KMS-11 (cell line): ENCODE measurements around the gene SDK1.

Source experiments
- H2AFZ ChIP-seq: fragments of 200-600 bp; sonication (generic); 2 replicates; pipeline ENCODE4 v1.6.1; 2016; ENCODE audit warnings: antibody characterized with exemption, mixed run types, low read depth
- H3K27ac ChIP-seq: fragments of 200-600 bp; sonication (generic); 2 replicates; pipeline ENCODE4 v1.6.1; 2016; ENCODE audit warnings: mild to moderate bottlenecking, mixed run types
- H3K27me3 ChIP-seq: fragments of 200-600 bp; sonication (generic); 2 replicates; pipeline ENCODE4 v1.6.1; 2017; ENCODE audit warnings: mild to moderate bottlenecking, low read depth, mixed run types, moderate library complexity; ENCODE audit not compliant: insufficient read depth
- H3K36me3 ChIP-seq: fragments of 200-600 bp; sonication (generic); 2 replicates; pipeline ENCODE4 v1.6.1; 2017; ENCODE audit warnings: mild to moderate bottlenecking, mixed run types; ENCODE audit not compliant: insufficient read depth
- H3K4me1 ChIP-seq: fragments of 200-600 bp; sonication (generic); 2 replicates; pipeline ENCODE4 v1.6.1; 2016; ENCODE audit warnings: mild to moderate bottlenecking, low read depth, mixed run types; ENCODE audit not compliant: poor library complexity, severe bottlenecking
- H3K4me2 ChIP-seq: fragments of 200-600 bp; sonication (generic); 2 replicates; pipeline ENCODE4 v1.7.0; 2016; ENCODE audit warnings: mild to moderate bottlenecking, mixed run types
- H3K4me3 ChIP-seq: fragments of 200-600 bp; sonication (generic); IDR thresholded peaks from 2 replicates; pipeline ENCODE4 v1.6.1; 2017; ENCODE audit warnings: low read depth, low read length, mixed read lengths; ENCODE audit not compliant: insufficient read depth
- H3K79me2 ChIP-seq: fragments of 200-600 bp; sonication (generic); 2 replicates; pipeline ENCODE4 v1.6.1; 2016; ENCODE audit warnings: low read depth, mixed run types; ENCODE audit not compliant: insufficient read depth
- H3K9ac ChIP-seq: fragments of 200-600 bp; sonication (generic); 2 replicates; pipeline ENCODE4 v1.6.1; 2016; ENCODE audit warnings: mild to moderate bottlenecking, mixed run types
- H4K20me1 ChIP-seq: fragments of 200-600 bp; sonication (generic); 2 replicates; pipeline ENCODE4 v1.6.1; 2016; ENCODE audit warnings: mild to moderate bottlenecking, mixed run types; ENCODE audit not compliant: insufficient read depth
- TF ChIP-seq, protein P1 (sequence below): fragments of 200-600 bp; sonication (generic); conservative IDR thresholded peaks from 2 replicates; pipeline ENCODE4 v1.6.1; 2017; ENCODE audit warnings: low read depth, mild to moderate bottlenecking, antibody characterized with exemption, low read length, moderate library complexity, mixed read lengths

Gene SDK1

DNA sequence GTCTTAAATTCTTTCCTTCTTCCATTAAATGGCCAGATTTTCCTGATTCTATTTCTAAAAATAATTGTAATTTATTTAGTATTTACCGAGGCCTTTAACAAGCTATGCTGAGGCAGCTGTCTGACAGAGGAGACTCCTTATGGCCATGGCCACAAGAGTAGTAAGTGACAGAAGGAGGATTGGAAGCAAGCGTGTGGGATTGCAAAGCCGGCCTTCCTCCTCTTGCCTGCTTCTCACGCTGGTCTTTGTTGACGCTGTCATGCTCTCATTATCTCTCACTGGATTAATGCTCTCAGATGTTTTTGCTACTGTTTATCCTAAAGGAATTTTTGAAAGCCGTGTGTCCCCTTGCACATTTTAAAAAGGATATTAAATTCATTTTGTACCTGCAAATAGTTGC is 546.3 kb downstream of the SDK1 start:
- TF ChIP-seq, protein P1, sequence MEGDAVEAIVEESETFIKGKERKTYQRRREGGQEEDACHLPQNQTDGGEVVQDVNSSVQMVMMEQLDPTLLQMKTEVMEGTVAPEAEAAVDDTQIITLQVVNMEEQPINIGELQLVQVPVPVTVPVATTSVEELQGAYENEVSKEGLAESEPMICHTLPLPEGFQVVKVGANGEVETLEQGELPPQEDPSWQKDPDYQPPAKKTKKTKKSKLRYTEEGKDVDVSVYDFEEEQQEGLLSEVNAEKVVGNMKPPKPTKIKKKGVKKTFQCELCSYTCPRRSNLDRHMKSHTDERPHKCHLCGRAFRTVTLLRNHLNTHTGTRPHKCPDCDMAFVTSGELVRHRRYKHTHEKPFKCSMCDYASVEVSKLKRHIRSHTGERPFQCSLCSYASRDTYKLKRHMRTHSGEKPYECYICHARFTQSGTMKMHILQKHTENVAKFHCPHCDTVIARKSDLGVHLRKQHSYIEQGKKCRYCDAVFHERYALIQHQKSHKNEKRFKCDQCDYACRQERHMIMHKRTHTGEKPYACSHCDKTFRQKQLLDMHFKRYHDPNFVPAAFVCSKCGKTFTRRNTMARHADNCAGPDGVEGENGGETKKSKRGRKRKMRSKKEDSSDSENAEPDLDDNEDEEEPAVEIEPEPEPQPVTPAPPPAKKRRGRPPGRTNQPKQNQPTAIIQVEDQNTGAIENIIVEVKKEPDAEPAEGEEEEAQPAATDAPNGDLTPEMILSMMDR, result no peak
- H3K27me3 ChIP-seq, result no peaks in the 10 kb centered on the region
- no peak overlapping the region for H3K9ac ChIP-seq
- H3K4me3 ChIP-seq, result no peak overlapping the region
- H3K79me2 ChIP-seq, result no peaks in the 10 kb centered on the region
- H2AFZ ChIP-seq, result no peak overlapping the region
- H4K20me1 ChIP-seq, result no peaks in the 10 kb centered on the region
- no peaks in the 10 kb centered on the region for H3K4me1 ChIP-seq
- H3K27ac ChIP-seq, result no peak overlapping the region
- H3K36me3 ChIP-seq, result no peaks in the 10 kb centered on the region
- H3K4me2 ChIP-seq, result no peak overlapping the region

DNA sequence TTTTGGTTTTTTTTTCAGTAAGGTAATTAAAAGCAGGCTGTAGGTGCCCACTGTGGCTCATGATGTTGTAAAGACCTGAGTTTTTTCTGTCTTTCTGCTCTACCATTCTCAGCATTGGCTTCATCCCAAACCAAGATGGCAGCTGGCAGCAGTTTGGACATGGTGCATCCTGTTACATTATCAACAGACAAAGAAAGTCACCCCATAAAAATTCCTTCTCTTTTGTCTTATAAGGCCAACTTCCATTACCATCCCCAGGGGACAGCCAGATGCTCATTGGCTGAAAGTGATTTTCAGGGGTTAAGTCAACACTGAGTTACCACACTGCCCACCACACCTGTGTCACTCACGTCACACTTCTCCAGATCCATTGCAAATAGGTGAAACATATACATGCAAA is 558.4 kb downstream of the SDK1 start:
- no peaks in the 10 kb centered on the region for H3K36me3 ChIP-seq
- H3K27ac ChIP-seq, result no peak overlapping the region
- TF ChIP-seq, protein P1, result no peak
- H3K4me2 ChIP-seq, result no peak overlapping the region
- H3K4me3 ChIP-seq, result no peak overlapping the region
- no peak overlapping the region for H2AFZ ChIP-seq
- H4K20me1 ChIP-seq, result no peaks in the 10 kb centered on the region
- no peaks in the 10 kb centered on the region for H3K4me1 ChIP-seq
- H3K79me2 ChIP-seq, result no peaks in the 10 kb centered on the region
- no peaks in the 10 kb centered on the region for H3K27me3 ChIP-seq
- no peak overlapping the region for H3K9ac ChIP-seq

DNA sequence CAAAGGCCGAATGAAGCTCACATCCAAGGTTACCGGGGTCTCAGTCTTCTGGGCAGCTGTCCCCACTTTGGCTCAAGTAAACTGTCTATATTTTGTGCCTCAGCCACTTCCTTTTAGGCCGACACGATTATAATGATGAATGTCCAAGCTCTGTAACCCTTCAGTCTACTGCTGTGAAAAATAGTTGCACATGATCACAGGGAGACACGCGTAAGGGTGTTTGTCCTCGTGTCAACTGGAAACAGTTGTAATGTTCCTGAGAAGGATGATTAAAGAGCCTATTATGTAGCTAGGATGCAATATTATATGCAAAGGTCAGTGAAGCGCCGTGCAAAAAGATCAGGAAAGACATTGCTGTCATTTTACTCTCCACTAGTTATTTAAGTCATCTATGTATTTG is 559.9 kb downstream of the SDK1 start:
- H3K4me3 ChIP-seq, result no peak overlapping the region
- no peak overlapping the region for H3K27ac ChIP-seq
- TF ChIP-seq, protein P1, result no peak
- H3K4me1 ChIP-seq, result no peaks in the 10 kb centered on the region
- no peaks in the 10 kb centered on the region for H4K20me1 ChIP-seq
- H3K4me2 ChIP-seq, result no peak overlapping the region
- H3K36me3 ChIP-seq, result no peaks in the 10 kb centered on the region
- no peaks in the 10 kb centered on the region for H3K27me3 ChIP-seq
- no peak overlapping the region for H2AFZ ChIP-seq
- no peaks in the 10 kb centered on the region for H3K79me2 ChIP-seq
- H3K9ac ChIP-seq, result no peak overlapping the region

DNA sequence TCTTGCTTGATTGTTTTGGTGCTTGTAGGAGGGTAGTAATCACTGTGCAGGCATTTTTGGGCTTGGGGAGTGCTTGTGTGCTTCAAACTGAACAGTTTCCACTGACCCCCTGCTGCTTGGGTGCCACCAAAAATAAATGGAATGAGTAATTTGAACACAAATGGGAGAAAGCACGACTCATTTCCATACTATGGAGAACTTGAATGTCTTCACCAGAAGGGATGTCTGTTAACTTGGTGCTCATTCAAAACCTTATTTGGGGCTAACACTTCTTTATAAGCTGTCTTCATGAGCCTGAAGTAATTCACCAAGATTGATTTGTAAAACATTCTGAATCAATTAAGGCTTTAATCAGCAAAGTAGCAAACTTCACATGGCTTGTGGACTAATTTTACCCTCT is 560.3 kb downstream of the SDK1 start:
- no peak overlapping the region for H3K4me3 ChIP-seq
- no peak overlapping the region for H2AFZ ChIP-seq
- H3K27me3 ChIP-seq, result no peaks in the 10 kb centered on the region
- H3K4me1 ChIP-seq, result no peaks in the 10 kb centered on the region
- H3K9ac ChIP-seq, result no peak overlapping the region
- H3K36me3 ChIP-seq, result no peaks in the 10 kb centered on the region
- TF ChIP-seq, protein P1, result no peak
- H3K4me2 ChIP-seq, result no peak overlapping the region
- no peaks in the 10 kb centered on the region for H4K20me1 ChIP-seq
- no peak overlapping the region for H3K27ac ChIP-seq
- no peaks in the 10 kb centered on the region for H3K79me2 ChIP-seq

DNA sequence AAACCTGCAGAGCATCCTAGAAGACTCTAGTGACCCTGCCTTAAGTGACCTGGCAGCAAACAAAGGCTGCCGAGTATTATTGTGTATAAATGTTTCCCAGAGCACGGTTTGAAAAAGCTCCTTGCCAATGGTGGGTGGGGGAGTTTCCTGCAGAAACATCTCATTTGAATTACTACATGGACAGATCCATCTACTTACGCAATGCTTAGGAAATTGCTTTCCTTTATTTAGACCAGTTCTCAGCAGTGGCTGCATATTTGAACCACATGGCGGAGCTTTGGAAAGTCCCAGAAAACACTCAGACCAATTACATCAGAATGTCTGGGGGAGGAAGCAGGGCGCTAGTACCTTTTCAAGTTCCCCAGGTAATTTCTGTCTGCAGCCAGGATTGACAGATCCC is 560.9 kb downstream of the SDK1 start:
- no peaks in the 10 kb centered on the region for H3K79me2 ChIP-seq
- no peak overlapping the region for H3K9ac ChIP-seq
- no peak overlapping the region for H3K4me3 ChIP-seq
- no peak overlapping the region for H2AFZ ChIP-seq
- no peaks in the 10 kb centered on the region for H3K27me3 ChIP-seq
- no peaks in the 10 kb centered on the region for H4K20me1 ChIP-seq
- H3K27ac ChIP-seq, result no peak overlapping the region
- H3K36me3 ChIP-seq, result no peaks in the 10 kb centered on the region
- no peaks in the 10 kb centered on the region for H3K4me1 ChIP-seq
- H3K4me2 ChIP-seq, result no peak overlapping the region
- TF ChIP-seq, protein P1, result no peak
